WTC11 (cell line): Measurements from ENCODE around the gene PLEKHA1. TPM values are rescaled to one million over a fixed set of nuclear protein-coding genes. Genes with fewer than 3 reads are reported as not detected.

Experiments
- ATAC-seq: fragments of 200-7000 bp; cut with Tn5 transposase; 2 replicates; pipeline ENCODE4 v1.10.0; 2021; ENCODE audit warnings: mild to moderate bottlenecking, moderate library complexity
- CTCF ChIA-PET: fragments of 300-600 bp; sonication (Branson Sonifier 250); formaldehyde crosslinking; loops from one replicate; lab custom pipeline; 2021; ENCODE audit warnings: antibody characterized with exemption; lab: Charles Lee
- POLR2A ChIA-PET: fragments of 350-600 bp; sonication (Branson Sonifier 250); formaldehyde crosslinking; loops from one replicate; lab custom pipeline; 2021; ENCODE audit warnings: antibody characterized with exemption; lab: Charles Lee
- DNase-seq: peaks from one replicate; pipeline ENCODE4 v3.0.0; 2021; ENCODE audit warnings: low spot score
- H3K27ac Mint-ChIP-seq: 2 replicates; pipeline ENCODE4 v1.8.0; 2021; ENCODE audit warnings: mixed read lengths
- H3K27me3 Mint-ChIP-seq: 2 replicates; pipeline ENCODE4 v1.8.0; 2021; ENCODE audit warnings: low read depth, mild to moderate bottlenecking, moderate library complexity, mixed read lengths
- H3K36me3 Mint-ChIP-seq: 2 replicates; pipeline ENCODE4 v1.8.0; 2021; ENCODE audit warnings: mixed read lengths
- H3K4me1 Mint-ChIP-seq: 2 replicates; pipeline ENCODE4 v1.8.0; 2022; ENCODE audit warnings: mixed read lengths
- H3K4me3 Mint-ChIP-seq: 2 replicates; pipeline ENCODE4 v1.8.0; 2021; ENCODE audit warnings: mild to moderate bottlenecking, moderate library complexity, mixed read lengths
- H3K9me3 Mint-ChIP-seq: 2 replicates; pipeline ENCODE4 v1.8.0; 2021; ENCODE audit warnings: mixed read lengths
- CREB1 ChIP-seq: sonication (generic); formaldehyde crosslinking; IDR thresholded peaks from 2 replicates; pipeline ENCODE4 v1.8.0; 2023; ENCODE audit warnings: mild to moderate bottlenecking, missing genetic modification reagents
- E2F1 ChIP-seq: sonication (generic); formaldehyde crosslinking; IDR thresholded peaks from 2 replicates; pipeline ENCODE4 v1.8.0; 2022; ENCODE audit warnings: mild to moderate bottlenecking, missing genetic modification reagents
- FOXJ3 ChIP-seq: sonication (generic); formaldehyde crosslinking; IDR thresholded peaks from 2 replicates; pipeline ENCODE4 v1.9.0; 2021; ENCODE audit warnings: missing genetic modification reagents, mild to moderate bottlenecking, borderline replicate concordance
- FOXP1 ChIP-seq: sonication (generic); formaldehyde crosslinking; IDR thresholded peaks from 2 replicates; pipeline ENCODE4 v1.8.0; 2022; ENCODE audit warnings: missing genetic modification reagents, mild to moderate bottlenecking, moderate library complexity, borderline replicate concordance
- GTF2I ChIP-seq: fragments of 250-450 bp; sonication (Bioruptor Pico); conservative IDR thresholded peaks from 2 replicates; pipeline ENCODE4 v1.4.0; 2021; ENCODE audit warnings: mild to moderate bottlenecking
- HMGXB4 ChIP-seq: sonication (generic); formaldehyde crosslinking; IDR thresholded peaks from 2 replicates; pipeline ENCODE4 v1.8.1; 2023; ENCODE audit warnings: mild to moderate bottlenecking, moderate library complexity, missing genetic modification reagents
- IRF1 ChIP-seq: sonication (generic); formaldehyde crosslinking; IDR thresholded peaks from 2 replicates; pipeline ENCODE4 v1.8.0; 2023; ENCODE audit warnings: missing genetic modification reagents
- JAZF1 ChIP-seq: fragments of 250-450 bp; sonication (Bioruptor Pico); IDR thresholded peaks from 2 replicates; pipeline ENCODE4 v1.9.0; 2021; ENCODE audit warnings: moderate library complexity, mild to moderate bottlenecking, inconsistent platforms
- NR1H2 ChIP-seq: sonication (generic); formaldehyde crosslinking; IDR thresholded peaks from 2 replicates; pipeline ENCODE4 v1.9.0; 2021; ENCODE audit warnings: mild to moderate bottlenecking, moderate library complexity, missing genetic modification reagents
- SP1 ChIP-seq: sonication (generic); formaldehyde crosslinking; conservative IDR thresholded peaks from 2 replicates; pipeline ENCODE4 v1.8.1; 2022; ENCODE audit warnings: missing genetic modification reagents
- TP53 ChIP-seq: sonication (generic); formaldehyde crosslinking; IDR thresholded peaks from 2 replicates; pipeline ENCODE4 v1.8.1; 2023; ENCODE audit warnings: mild to moderate bottlenecking, missing genetic modification reagents
- ZMAT4 ChIP-seq: fragments of 250-450 bp; sonication (Bioruptor Pico); IDR thresholded peaks from 2 replicates; pipeline ENCODE4 v1.9.0; 2021; ENCODE audit warnings: mild to moderate bottlenecking
- ZNF138 ChIP-seq: sonication (generic); formaldehyde crosslinking; conservative IDR thresholded peaks from 2 replicates; pipeline ENCODE4 v1.8.1; 2022; ENCODE audit warnings: mild to moderate bottlenecking, moderate library complexity, missing genetic modification reagents
- ZNF281 ChIP-seq: sonication (generic); formaldehyde crosslinking; IDR thresholded peaks from 2 replicates; pipeline ENCODE4 v1.8.0; 2023; ENCODE audit warnings: mild to moderate bottlenecking, missing genetic modification reagents
- ZNF671 ChIP-seq: fragments of 250-450 bp; sonication (Bioruptor Pico); IDR thresholded peaks from 2 replicates; pipeline ENCODE4 v1.8.0; 2021; ENCODE audit warnings: mild to moderate bottlenecking
- total RNA-seq: library from RNA; stranded (reverse); gene quantifications from 3 replicates; pipeline ENCODE4 v1.2.3, GENCODE V29; 2021
- TF ChIP-seq, protein P1 (sequence below): fragments of 250-450 bp; sonication (Bioruptor Pico); conservative IDR thresholded peaks from 2 replicates; pipeline ENCODE4 v1.9.0; 2021; ENCODE audit warnings: mild to moderate bottlenecking
- TF ChIP-seq, protein P2 (sequence below): sonication (generic); formaldehyde crosslinking; IDR thresholded peaks from 2 replicates; pipeline ENCODE4 v1.8.1; 2022; ENCODE audit warnings: mild to moderate bottlenecking, missing genetic modification reagents, moderate library complexity, borderline replicate concordance
- TF ChIP-seq, protein P3 (sequence below): sonication (generic); formaldehyde crosslinking; IDR thresholded peaks from 2 replicates; pipeline ENCODE4 v1.8.1; 2022; ENCODE audit warnings: missing genetic modification reagents, borderline replicate concordance

PLEKHA1 gene
- total RNA-seq, 1 experiment from 2014 or later: 34.6 TPM

DNA sequence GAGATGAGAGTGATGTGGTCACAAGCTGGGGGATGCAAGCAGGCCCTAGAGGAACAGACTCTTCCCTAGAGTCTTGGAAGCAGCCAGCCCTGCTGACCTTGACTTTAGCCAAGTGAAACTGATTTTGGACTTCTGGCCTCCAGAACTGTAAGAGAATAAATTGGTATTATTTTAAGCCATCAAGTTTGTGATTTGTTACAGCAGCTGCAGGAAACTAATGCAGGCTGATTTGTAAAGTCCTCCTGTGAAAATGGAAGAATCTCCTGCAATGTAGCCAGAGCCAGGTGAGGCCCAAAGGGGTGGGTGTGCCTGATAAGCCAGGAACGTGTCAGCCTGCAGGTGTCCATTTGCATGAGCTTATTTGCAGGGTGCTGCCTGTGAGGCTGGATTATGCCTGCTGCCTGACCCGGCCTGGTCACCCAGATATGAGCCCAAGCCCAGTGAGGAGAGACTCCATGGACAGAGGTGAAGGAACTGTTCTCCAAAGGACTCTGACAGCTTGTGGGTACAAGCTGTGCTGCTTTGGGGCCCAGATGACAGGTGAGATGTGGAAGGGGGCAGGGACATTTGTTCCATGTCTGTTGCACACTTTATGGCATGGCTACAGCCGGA, 24.6 kb upstream of the PLEKHA1 start:
- Mint-ChIP-seq H3K9me3 (peaks cover 45% of the 10 kb centered on the region), H3K36me3 (peaks cover 26% of the 10 kb centered on the region), H3K4me3 (no peak overlapping the region), H3K4me1 (peaks cover 18% of the 10 kb centered on the region), H3K27me3 (peaks cover 36% of the 10 kb centered on the region), H3K27ac (no peak overlapping the region)
- ATAC-seq (no peak), DNase-seq (no peak)
- TF ChIP-seq ZNF671 (CRISPR knock-in tag): no peak
- ChIA-PET POLR2A (no interaction called here), CTCF (no interaction called here)

DNA sequence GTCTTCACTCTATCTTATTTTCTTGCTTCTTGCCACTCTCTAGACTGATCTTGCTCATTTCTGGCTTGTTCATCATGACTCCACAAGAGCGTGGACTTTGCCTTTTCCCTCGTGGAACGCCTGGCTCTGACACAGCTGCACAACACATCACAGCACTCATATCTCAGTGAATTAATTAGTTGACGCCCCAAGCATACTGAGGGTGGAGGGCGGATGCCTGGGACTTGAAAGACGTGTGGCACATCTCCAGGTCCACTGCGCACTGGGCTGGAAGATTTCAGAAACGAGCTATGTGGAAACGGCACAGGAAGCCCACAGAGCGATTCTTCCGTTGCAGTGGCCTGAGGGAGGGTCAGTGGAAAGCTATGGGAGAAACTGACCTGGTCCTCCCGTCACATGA, 23.6 kb upstream of the PLEKHA1 start:
- Mint-ChIP-seq H3K27ac (no peak overlapping the region), H3K4me3 (no peak overlapping the region), H3K36me3 (peaks cover 17% of the 10 kb centered on the region), H3K27me3 (peaks cover 31% of the 10 kb centered on the region), H3K4me1 (peaks cover 17% of the 10 kb centered on the region), H3K9me3 (peaks cover 37% of the 10 kb centered on the region)
- TF ChIP-seq HMGXB4 (CRISPR knock-in tag) (no peak), CREB1 (CRISPR knock-in tag) (no peak), FOXJ3 (CRISPR knock-in tag) (no peak), ZNF138 (CRISPR knock-in tag) (no peak), ZNF671 (CRISPR knock-in tag) (no peak), IRF1 (no peak), ZMAT4 (CRISPR knock-in tag) (no peak), NR1H2 (no peak), TP53 (no peak)
- TF ChIP-seq, protein P1, sequence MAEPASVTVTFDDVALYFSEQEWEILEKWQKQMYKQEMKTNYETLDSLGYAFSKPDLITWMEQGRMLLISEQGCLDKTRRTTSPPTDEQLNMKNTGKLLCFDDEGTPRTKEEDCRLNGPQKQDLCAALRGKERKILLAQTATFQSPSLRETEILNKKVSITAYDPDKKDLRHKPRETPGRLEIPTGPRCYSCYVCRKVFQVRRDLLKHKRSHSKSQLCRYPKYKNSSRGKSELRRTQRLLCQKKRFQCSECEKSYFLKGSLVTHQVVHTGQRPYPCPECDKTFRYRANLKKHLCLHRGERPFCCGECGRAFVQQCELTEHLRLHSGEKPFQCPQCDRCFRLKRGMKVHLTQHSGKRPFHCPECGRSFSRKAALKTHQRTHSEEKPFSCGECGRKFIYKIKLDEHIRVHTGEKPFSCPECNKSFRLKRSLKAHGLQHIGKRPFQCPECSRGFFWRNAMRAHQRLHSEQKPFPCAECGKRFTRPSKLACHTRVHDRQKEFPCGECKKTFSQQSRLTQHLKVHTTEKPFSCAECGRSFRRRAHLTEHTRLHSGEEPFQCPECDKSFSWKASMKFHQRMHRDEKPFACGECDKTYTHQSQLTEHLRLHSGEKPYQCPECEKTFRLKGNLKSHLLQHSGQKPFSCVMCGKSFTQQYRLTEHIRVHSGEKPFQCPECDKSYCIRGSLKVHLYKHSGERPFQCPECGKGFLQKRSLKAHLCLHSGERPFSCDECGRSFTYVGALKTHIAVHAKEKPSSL (CRISPR knock-in tag): no peak
- TF ChIP-seq, protein P2, sequence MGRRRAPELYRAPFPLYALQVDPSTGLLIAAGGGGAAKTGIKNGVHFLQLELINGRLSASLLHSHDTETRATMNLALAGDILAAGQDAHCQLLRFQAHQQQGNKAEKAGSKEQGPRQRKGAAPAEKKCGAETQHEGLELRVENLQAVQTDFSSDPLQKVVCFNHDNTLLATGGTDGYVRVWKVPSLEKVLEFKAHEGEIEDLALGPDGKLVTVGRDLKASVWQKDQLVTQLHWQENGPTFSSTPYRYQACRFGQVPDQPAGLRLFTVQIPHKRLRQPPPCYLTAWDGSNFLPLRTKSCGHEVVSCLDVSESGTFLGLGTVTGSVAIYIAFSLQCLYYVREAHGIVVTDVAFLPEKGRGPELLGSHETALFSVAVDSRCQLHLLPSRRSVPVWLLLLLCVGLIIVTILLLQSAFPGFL (CRISPR knock-in tag): no peak
- TF ChIP-seq, protein P3, sequence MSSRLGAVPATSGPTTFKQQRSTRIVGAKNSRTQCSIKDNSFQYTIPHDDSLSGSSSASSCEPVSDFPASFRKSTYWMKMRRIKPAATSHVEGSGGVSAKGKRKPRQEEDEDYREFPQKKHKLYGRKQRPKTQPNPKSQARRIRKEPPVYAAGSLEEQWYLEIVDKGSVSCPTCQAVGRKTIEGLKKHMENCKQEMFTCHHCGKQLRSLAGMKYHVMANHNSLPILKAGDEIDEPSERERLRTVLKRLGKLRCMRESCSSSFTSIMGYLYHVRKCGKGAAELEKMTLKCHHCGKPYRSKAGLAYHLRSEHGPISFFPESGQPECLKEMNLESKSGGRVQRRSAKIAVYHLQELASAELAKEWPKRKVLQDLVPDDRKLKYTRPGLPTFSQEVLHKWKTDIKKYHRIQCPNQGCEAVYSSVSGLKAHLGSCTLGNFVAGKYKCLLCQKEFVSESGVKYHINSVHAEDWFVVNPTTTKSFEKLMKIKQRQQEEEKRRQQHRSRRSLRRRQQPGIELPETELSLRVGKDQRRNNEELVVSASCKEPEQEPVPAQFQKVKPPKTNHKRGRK (CRISPR knock-in tag): no peak
- ChIA-PET POLR2A (no interaction called here), CTCF (no interaction called here)
- no peak for ATAC-seq
- DNase-seq: no peak

DNA sequence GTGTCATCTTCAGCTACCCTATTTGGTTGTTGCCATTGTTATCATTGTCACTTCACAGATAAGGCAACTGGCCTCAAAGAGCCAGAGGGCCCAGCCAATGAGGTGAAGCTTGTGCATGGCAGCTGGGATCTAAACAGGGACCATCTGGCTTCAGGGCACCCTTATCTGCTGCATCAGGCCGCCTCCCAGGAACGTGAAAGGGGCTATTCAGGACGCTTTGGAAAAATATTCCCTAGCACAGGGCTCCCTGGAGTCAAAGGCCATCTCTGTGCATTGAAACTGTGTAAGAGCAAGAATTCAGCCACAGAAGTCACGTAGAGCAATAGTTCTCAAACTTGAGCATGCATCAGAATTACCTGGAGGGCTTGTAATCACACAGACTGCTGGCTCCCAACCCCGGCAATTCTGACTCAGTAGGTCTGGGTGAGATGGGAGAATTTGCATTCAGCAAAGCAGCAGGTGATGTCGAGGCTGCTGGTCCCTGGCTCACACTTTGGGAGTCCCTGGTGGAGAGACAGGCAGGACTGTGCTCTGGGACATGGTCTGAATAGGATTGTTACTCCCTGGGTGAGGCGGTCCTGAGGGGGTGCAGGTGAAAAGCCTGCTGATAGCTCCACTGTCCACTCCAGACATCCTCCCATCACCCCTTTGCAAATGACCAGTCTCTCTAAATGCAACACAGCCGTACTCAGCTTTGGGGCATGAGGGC, 21.5 kb upstream of the PLEKHA1 start:
- POLR2A ChIA-PET: no interaction called here
- Mint-ChIP-seq H3K27me3 (peaks cover 19% of the 10 kb centered on the region), H3K4me3 (no peak overlapping the region), H3K9me3 (peaks cover 19% of the 10 kb centered on the region), H3K36me3 (peaks cover under 1% of the 10 kb centered on the region), H3K4me1 (peaks cover 17% of the 10 kb centered on the region), H3K27ac (no peak overlapping the region)
- no peak for DNase-seq
- ATAC-seq: no peak
- CTCF ChIA-PET: interaction anchor here (1.5 kb wide), 1 partner anchor 10 kb away, joined by 4 read pairs; no protein-coding TSS in a partner anchor
- TF ChIP-seq JAZF1 (CRISPR knock-in tag): no peak
- no peak for TF ChIP-seq SP1 (CRISPR knock-in tag)
- TF ChIP-seq ZNF281: no peak
- TF ChIP-seq E2F1 (CRISPR knock-in tag): no peak
- TF ChIP-seq GTF2I (CRISPR knock-in tag): no peak
- TF ChIP-seq FOXP1 (CRISPR knock-in tag): no peak
